GM18502 (cell line): ENCODE data around the gene METTL22.

Experiments used
- ATAC-seq: cut with Tn5 transposase; IDR thresholded peaks from one replicate; pipeline ENCODE4 v1.9.1; 2021; ENCODE audit warnings: mild to moderate bottlenecking; ENCODE audit not compliant: unreplicated experiment, poor library complexity

The METTL22 gene

GRCh38 chr16:8591451-8591850 is 30.0 kb upstream of the METTL22 start:
- no peak for ATAC-seq

- no peak for ATAC-seq
Measured at GRCh38 chr16:8594149-8594666, 27.3 kb upstream of the METTL22 start.

GRCh38 chr16:8595783-8596182 is 25.7 kb upstream of the METTL22 start:
- no peak for ATAC-seq

GRCh38 chr16:8596581-8596980 is 24.9 kb upstream of the METTL22 start:
- ATAC-seq, result no peak

- no peak for ATAC-seq
Measured at GRCh38 chr16:8600144-8600775, 21.2 kb upstream of the METTL22 start.

- ATAC-seq, result no peak
Measured at GRCh38 chr16:8605554-8605953, 15.9 kb upstream of the METTL22 start.

- no peak for ATAC-seq
Measured at GRCh38 chr16:8607214-8607613, 14.3 kb upstream of the METTL22 start.

GRCh38 chr16:8611122-8611521 is 10.4 kb upstream of the METTL22 start:
- no peak for ATAC-seq

- no peak for ATAC-seq
Measured at GRCh38 chr16:8611886-8612600, 9.5 kb upstream of the METTL22 start.

- ATAC-seq, result no peak
Measured at GRCh38 chr16:8614435-8615029, 7.0 kb upstream of the METTL22 start.

GRCh38 chr16:8619671-8620370 is 1.7 kb upstream of the METTL22 start:
- ATAC-seq, result no peak

- no peak for ATAC-seq
Measured at GRCh38 chr16:8620535-8620934, 963 bp upstream of the METTL22 start.

GRCh38 chr16:8621222-8621571 is 301 bp upstream of the METTL22 start:
- no peak for ATAC-seq

GRCh38 chr16:8622315-8622656 is 788 bp downstream of the METTL22 start:
- peak; percentile 8 for ATAC-seq

GRCh38 chr16:8623634-8624033 is 2.1 kb downstream of the METTL22 start:
- ATAC-seq, result no peak

- ATAC-seq, result no peak
Measured at GRCh38 chr16:8625491-8626087, 4.1 kb downstream of the METTL22 start.

- ATAC-seq, result no peak
Measured at GRCh38 chr16:8626946-8627345, 5.4 kb downstream of the METTL22 start.

- no peak for ATAC-seq
Measured at GRCh38 chr16:8627456-8627855, 6.0 kb downstream of the METTL22 start.

GRCh38 chr16:8628981-8629725 is 7.7 kb downstream of the METTL22 start:
- no peak for ATAC-seq
